ENCODE data around the gene PPM1L. TPM values are rescaled to one million over a fixed set of nuclear protein-coding genes. Genes with fewer than 3 reads are reported as not detected.

Gene PPM1L
- total and polyA plus RNA-seq, 2 donors (not counting 1 experiment from before 2014, with no cell fraction given): 1.1 to 12.0 TPM

GRCh38 chr3:160815280-160815679 lies 59.2 kb downstream of the PPM1L start:
- no peak overlapping the region for H3K4me2 ChIP-seq (replicated peaks; ENCODE audit: low read depth, low read length, poor library complexity, severe bottlenecking)
- H3K27me3 Mint-ChIP-seq: no peaks in the 10 kb centered on the region
- no peak for TF ChIP-seq EZH2 (IDR thresholded peaks at IDR 0.05; ENCODE audit: borderline replicate concordance, insufficient read depth, low read depth, low read length, poor library complexity, severe bottlenecking)
- TF ChIP-seq, protein P1, sequence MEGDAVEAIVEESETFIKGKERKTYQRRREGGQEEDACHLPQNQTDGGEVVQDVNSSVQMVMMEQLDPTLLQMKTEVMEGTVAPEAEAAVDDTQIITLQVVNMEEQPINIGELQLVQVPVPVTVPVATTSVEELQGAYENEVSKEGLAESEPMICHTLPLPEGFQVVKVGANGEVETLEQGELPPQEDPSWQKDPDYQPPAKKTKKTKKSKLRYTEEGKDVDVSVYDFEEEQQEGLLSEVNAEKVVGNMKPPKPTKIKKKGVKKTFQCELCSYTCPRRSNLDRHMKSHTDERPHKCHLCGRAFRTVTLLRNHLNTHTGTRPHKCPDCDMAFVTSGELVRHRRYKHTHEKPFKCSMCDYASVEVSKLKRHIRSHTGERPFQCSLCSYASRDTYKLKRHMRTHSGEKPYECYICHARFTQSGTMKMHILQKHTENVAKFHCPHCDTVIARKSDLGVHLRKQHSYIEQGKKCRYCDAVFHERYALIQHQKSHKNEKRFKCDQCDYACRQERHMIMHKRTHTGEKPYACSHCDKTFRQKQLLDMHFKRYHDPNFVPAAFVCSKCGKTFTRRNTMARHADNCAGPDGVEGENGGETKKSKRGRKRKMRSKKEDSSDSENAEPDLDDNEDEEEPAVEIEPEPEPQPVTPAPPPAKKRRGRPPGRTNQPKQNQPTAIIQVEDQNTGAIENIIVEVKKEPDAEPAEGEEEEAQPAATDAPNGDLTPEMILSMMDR (IDR thresholded peaks at IDR 0.05): no peak
- no peaks in the 10 kb centered on the region for H3K4me1 ChIP-seq (ENCODE audit: control insufficient read depth in 2 of 2, insufficient read depth in 2 of 2, low read length in 2 of 2)
- no peaks in the 10 kb centered on the region for H3K27me3 ChIP-seq (replicated peaks in 1 of 4; ENCODE audit: control extremely low read depth in 1 of 4, control insufficient read depth in 3 of 4, insufficient read depth in 4 of 4, low read length in 3 of 4)
- POLR2A ChIA-PET: no interaction called here
- no peak overlapping the region for H3K27ac ChIP-seq (ENCODE audit: low read length in 2 of 2)
- H3K4me3 ChIP-seq (ENCODE audit: control extremely low read depth in 1 of 5, extremely low read depth in 1 of 5, insufficient read depth in 1 of 5, low read depth in 2 of 5, low read length in 4 of 5): no peak overlapping the region
- no peaks in the 10 kb centered on the region for H3K36me3 ChIP-seq (replicated peaks in 1 of 2; ENCODE audit: control extremely low read depth in 1 of 2, control insufficient read depth in 1 of 2, extremely low read depth in 1 of 2, insufficient read depth in 2 of 2, low read length in 1 of 2)
- no peak overlapping the region for H3K27ac Mint-ChIP-seq
- CTCF ChIA-PET: no interaction called here
- intact Hi-C loops (cut with micrococcal nuclease): no loop called here
- no peak overlapping the region for H3K4me3 Mint-ChIP-seq
- WGBS (ENCODE audit: insufficient coverage): no CpG with 5 or more reads among the region's 1 CpG
- H3K79me2 ChIP-seq (ENCODE audit: control insufficient read depth, insufficient read depth, low read length): no peaks in the 10 kb centered on the region
- no peak overlapping the region for H3K9ac ChIP-seq (ENCODE audit: low read length)
- no peaks in the 10 kb centered on the region for H3K9me3 ChIP-seq (ENCODE audit: control extremely low read depth in 1 of 3, control insufficient read depth in 2 of 3, insufficient read depth in 1 of 3, low read length in 2 of 3)
- no peaks in the 10 kb centered on the region for H4K20me1 ChIP-seq (ENCODE audit: control insufficient read depth, insufficient read depth, low read length, poor library complexity, severe bottlenecking)
- H3K4me1 Mint-ChIP-seq: no peaks in the 10 kb centered on the region
- DNase-seq (no peak), ATAC-seq (ENCODE audit: low read depth) (no peak)
- H3K9me3 Mint-ChIP-seq (ENCODE audit: insufficient read depth): no peaks in the 10 kb centered on the region
- no peak overlapping the region for H2AFZ ChIP-seq (ENCODE audit: insufficient read depth, low read depth, low read length, poor library complexity, severe bottlenecking)

DNA sequence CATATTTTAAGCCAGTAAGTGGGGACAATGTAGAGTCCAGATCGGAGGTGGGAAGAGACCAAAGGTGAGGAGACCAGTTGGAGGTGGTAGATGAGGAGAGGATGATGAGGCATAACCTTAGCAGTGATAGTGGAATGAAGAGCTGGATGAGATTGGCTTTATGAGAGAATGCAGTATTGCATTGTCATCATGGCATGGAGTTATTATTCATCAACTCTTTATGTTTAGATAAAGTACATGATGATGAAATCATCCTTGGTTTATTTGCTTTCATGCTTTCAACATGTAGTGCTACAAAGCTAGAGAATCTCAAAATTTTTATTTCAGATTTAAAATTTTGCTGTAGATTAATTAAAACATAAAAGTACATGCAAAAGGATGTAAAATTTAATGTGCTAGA lies 64.0 kb downstream of the PPM1L start:
- intact Hi-C loops (cut with micrococcal nuclease): no loop called here
- ChIA-PET POLR2A (no interaction called here), CTCF (no interaction called here)
- 100% methylated on average over 1 of the region's 1 CpG for WGBS (ENCODE audit: insufficient coverage)
- Mint-ChIP-seq H3K27me3 (no peaks in the 10 kb centered on the region), H3K27ac (no peak overlapping the region), H3K4me3 (no peak overlapping the region), H3K9me3 (ENCODE audit: insufficient read depth) (no peaks in the 10 kb centered on the region), H3K4me1 (no peaks in the 10 kb centered on the region)
- H3K27me3 ChIP-seq (replicated peaks in 1 of 4; ENCODE audit: control extremely low read depth in 1 of 4, control insufficient read depth in 3 of 4, insufficient read depth in 4 of 4, low read length in 3 of 4): no peaks in the 10 kb centered on the region
- no peak for ATAC-seq (ENCODE audit: low read depth)
- H3K36me3 ChIP-seq (replicated peaks in 1 of 2; ENCODE audit: control extremely low read depth in 1 of 2, control insufficient read depth in 1 of 2, extremely low read depth in 1 of 2, insufficient read depth in 2 of 2, low read length in 1 of 2): no peaks in the 10 kb centered on the region
- no peaks in the 10 kb centered on the region for H3K4me1 ChIP-seq (ENCODE audit: control insufficient read depth in 2 of 2, insufficient read depth in 2 of 2, low read length in 2 of 2)
- DNase-seq: no peak
- no peak for TF ChIP-seq EZH2 (IDR thresholded peaks at IDR 0.05; ENCODE audit: borderline replicate concordance, insufficient read depth, low read depth, low read length, poor library complexity, severe bottlenecking)
- TF ChIP-seq, protein P1 (IDR thresholded peaks at IDR 0.05): no peak
- H3K9me3 ChIP-seq (ENCODE audit: control extremely low read depth in 1 of 3, control insufficient read depth in 2 of 3, insufficient read depth in 1 of 3, low read length in 2 of 3): no peaks in the 10 kb centered on the region
- no peak overlapping the region for H3K27ac ChIP-seq (ENCODE audit: low read length in 2 of 2)
- H2AFZ ChIP-seq (ENCODE audit: insufficient read depth, low read depth, low read length, poor library complexity, severe bottlenecking): no peak overlapping the region
- H3K79me2 ChIP-seq (ENCODE audit: control insufficient read depth, insufficient read depth, low read length): no peaks in the 10 kb centered on the region
- H4K20me1 ChIP-seq (ENCODE audit: control insufficient read depth, insufficient read depth, low read length, poor library complexity, severe bottlenecking): no peaks in the 10 kb centered on the region
- no peak overlapping the region for H3K4me3 ChIP-seq (ENCODE audit: control extremely low read depth in 1 of 5, extremely low read depth in 1 of 5, insufficient read depth in 1 of 5, low read depth in 2 of 5, low read length in 4 of 5)
- no peak overlapping the region for H3K4me2 ChIP-seq (replicated peaks; ENCODE audit: low read depth, low read length, poor library complexity, severe bottlenecking)
- no peak overlapping the region for H3K9ac ChIP-seq (ENCODE audit: low read length)

Data from B cell (primary cell).